K562 (cell line): ENCODE measurements around the gene SLC1A3. TPM values are rescaled to one million over a fixed set of nuclear protein-coding genes. Genes with fewer than 3 reads are reported as not detected.
A peak's percentile ranks its signal among the peaks of the same experiment; 100 is the strongest.

ENCODE experiments used
- ATAC-seq: fragments of 200-7000 bp; cut with Tn5 transposase; 3 replicates; pipeline ENCODE4 v1.9.1; 2020; ENCODE audit warnings: moderate library complexity
- BruUV-seq: library from RNA; stranded (reverse); fragments of 400-500 nt; replicated peaks from 2 replicates; lab custom pipeline; 2021; lab: Mats Ljungman, UMichigan
- CTCF ChIA-PET: fragments of 300-600 bp; formaldehyde crosslinking; extraction: SDS; loops from one replicate; lab custom pipeline; 2021; ENCODE audit warnings: low intra/inter-chr PET ratio; lab: Yijun Ruan, JAX
- POLR2A ChIA-PET: fragments of 300-600, 350-650 bp; sonication (Branson Sonifier 250); formaldehyde crosslinking; extraction: SDS; loops from one replicate; lab custom pipeline; 2021; ENCODE audit warnings: antibody characterized with exemption, inconsistent platforms; lab: Yijun Ruan, JAX
- DNase-seq, 4 experiments: peaks; one replicate each; pipeline versions ENCODE4 v3.0.0 to v3.0.0-alpha.2; 2011 to 2018; ENCODE audit warnings: low spot score in 3 of 4, mixed read lengths in 3 of 4; ENCODE audit errors: extremely low read depth in 1 of 4
- FAIRE-seq: peaks from 2 replicates; lab custom pipeline; 2011; peaks lifted over from hg19 to GRCh38; lab: Jason Lieb, UNC
- H2AFZ ChIP-seq: 2 replicates; pipeline ENCODE4 v1.6.0; 2011; ENCODE audit warnings: low read depth, low read length, control low read depth, inconsistent platforms
- H3K27ac ChIP-seq: fragments of 200-600 bp; 3 replicates; pipeline ENCODE4 v1.8.0; 2011; ENCODE audit warnings: low read depth, mild to moderate bottlenecking, control low read depth, inconsistent platforms, low read length, moderate library complexity, mixed read lengths; ENCODE audit errors: extremely low read depth
- H3K27me3 ChIP-seq, 2 experiments: fragments of 300-600 bp in 1 of 2; 2 replicates in 1 of 2; 3 replicates in 1 of 2; pipeline versions ENCODE4 v1.6.0 to v1.8.0; 2011; ENCODE audit warnings: inconsistent platforms in 2 of 2, low read length in 2 of 2, mild to moderate bottlenecking in 1 of 2, mixed read lengths in 1 of 2, moderate library complexity in 1 of 2; ENCODE audit not compliant: control insufficient read depth in 2 of 2, insufficient read depth in 2 of 2
- H3K36me3 ChIP-seq: fragments of 300-600 bp; 3 replicates; pipeline ENCODE4 v1.8.0; 2011; ENCODE audit warnings: mild to moderate bottlenecking, low read length, inconsistent platforms; ENCODE audit not compliant: control insufficient read depth, insufficient read depth
- H3K4me1 ChIP-seq, 2 experiments: fragments of 200-600 bp in 1 of 2; replicated peaks in 1 of 2; 2 replicates in 1 of 2; 3 replicates in 1 of 2; pipeline versions ENCODE4 v1.5.1 to v1.8.0; 2011; ENCODE audit warnings: inconsistent platforms in 2 of 2, low read length in 2 of 2, mild to moderate bottlenecking in 1 of 2, mixed read lengths in 1 of 2, moderate library complexity in 1 of 2; ENCODE audit not compliant: control insufficient read depth in 2 of 2, insufficient read depth in 2 of 2
- H3K4me2 ChIP-seq: 2 replicates; pipeline ENCODE4 v1.6.1; 2011; ENCODE audit warnings: low read length, control low read depth, inconsistent platforms, mixed read lengths; ENCODE audit not compliant: insufficient read depth
- H3K4me3 ChIP-seq: fragments of 200-600 bp; sonication (generic), shearing (Covaris generic); 2 replicates; pipeline ENCODE4 v1.5.1; 2016; ENCODE audit warnings: control low read depth, inconsistent platforms
- H3K79me2 ChIP-seq: fragments of 200-600 bp; 3 replicates; pipeline ENCODE4 v1.8.0; 2011; ENCODE audit warnings: low read length, inconsistent platforms; ENCODE audit not compliant: control insufficient read depth, insufficient read depth
- H3K9ac ChIP-seq, 2 experiments: 2 replicates each; pipeline versions ENCODE4 v1.6.0 to v1.6.1; 2011; ENCODE audit warnings: low read depth in 2 of 2, low read length in 2 of 2, control low read depth in 1 of 2, inconsistent platforms in 1 of 2, mild to moderate bottlenecking in 1 of 2, mixed read lengths in 1 of 2; ENCODE audit not compliant: insufficient read depth in 1 of 2
- H3K9me1 ChIP-seq: one replicate; pipeline ENCODE4 v1.6.0; 2011; ENCODE audit warnings: inconsistent platforms, mild to moderate bottlenecking, low read length, moderate library complexity; ENCODE audit not compliant: control insufficient read depth, insufficient read depth
- H3K9me3 ChIP-seq: replicated peaks from 2 replicates; pipeline ENCODE4 v1.5.1; 2011; ENCODE audit warnings: low read depth, low read length, inconsistent platforms; ENCODE audit not compliant: control insufficient read depth, insufficient read depth
- H4K20me1 ChIP-seq: replicated peaks from 2 replicates; pipeline ENCODE4 v1.6.1; 2011; ENCODE audit warnings: low read length, inconsistent platforms, mixed read lengths; ENCODE audit not compliant: control insufficient read depth, insufficient read depth
- BMI1 ChIP-seq: fragments of 150-350 bp; IDR thresholded peaks from 2 replicates; pipeline ENCODE4 v1.6.1; 2014; ENCODE audit warnings: low read length
- CTCF ChIP-seq, 3 experiments: IDR thresholded peaks in 2 of 3; conservative IDR thresholded peaks in 1 of 3; 2 replicates each; pipeline ENCODE4 v1.5.1; 2011 to 2012; ENCODE audit warnings: low read length in 3 of 3, mild to moderate bottlenecking in 3 of 3, control low read depth in 2 of 3, improper control_type of control experiment in 1 of 3, inconsistent platforms in 1 of 3, low read depth in 1 of 3, mixed read lengths in 1 of 3, moderate library complexity in 1 of 3; ENCODE audit not compliant: insufficient read depth in 2 of 3
- ELF1 ChIP-seq: fragments of 200-800 bp; sonication (Bioruptor generic); IDR thresholded peaks from 2 replicates; pipeline ENCODE4 v1.6.1; 2016; ENCODE audit warnings: missing genetic modification characterization, missing compliant biosample characterization
- JUND ChIP-seq, 2 experiments: IDR thresholded peaks; 2 replicates in 1 of 2; 3 replicates in 1 of 2; pipeline ENCODE4 v1.6.1; 2011; ENCODE audit warnings: borderline replicate concordance in 2 of 2, low read depth in 2 of 2, low read length in 2 of 2, improper control_type of control experiment in 1 of 2, missing biosample characterization in 1 of 2, missing genetic modification characterization in 1 of 2, missing genetic modification reagents in 1 of 2
- MTA2 ChIP-seq: fragments of 450-650 bp; IDR thresholded peaks from 2 replicates; pipeline ENCODE4 v1.6.1; 2016; ENCODE audit warnings: low read depth
- NR2C1 ChIP-seq, 2 experiments: fragments of 450-650 bp; IDR thresholded peaks; 2 replicates each; pipeline ENCODE4 v1.6.1; 2017; ENCODE audit warnings: mild to moderate bottlenecking in 2 of 2, antibody characterized with exemption in 1 of 2, inconsistent platforms in 1 of 2, missing compliant biosample characterization in 1 of 2, missing genetic modification characterization in 1 of 2
- REST ChIP-seq, 2 experiments: fragments of 450-650 bp; formaldehyde crosslinking in 1 of 2; IDR thresholded peaks; 2 replicates each; pipeline versions ENCODE4 v1.4.0 to v1.6.1; 2014 to 2020; ENCODE audit warnings: mild to moderate bottlenecking in 2 of 2, borderline replicate concordance in 1 of 2, low read depth in 1 of 2
- RNF2 ChIP-seq: sonication (generic); IDR thresholded peaks from 2 replicates; pipeline ENCODE4 v1.6.1; 2016
- ZNF445 ChIP-seq: fragments of 250-450 bp; sonication (Bioruptor Pico); IDR thresholded peaks from 2 replicates; pipeline ENCODE4 v1.4.0; 2020; ENCODE audit warnings: low read depth, mild to moderate bottlenecking, moderate library complexity
- WGBS: fragments of 100-300 bp; shearing (Covaris generic); methylation state at CpG from one replicate; pipeline ENCODE4 v1.1.6; 2016; ENCODE audit warnings: low coverage, mixed read lengths; ENCODE audit not compliant: insufficient coverage; ENCODE audit errors: missing lambda C conversion rate; 5-methylcytosine and 5-hydroxymethylcytosine counted together
- in situ Hi-C: fragments of 300-500 bp; cut with MboI; formaldehyde crosslinking; loops from 4 replicates; pipeline ENCODE4 v1.15.0; 2018; ENCODE audit warnings: inconsistent platforms, mixed read lengths
- intact Hi-C: fragments of 100-400 bp; cut with micrococcal nuclease; formaldehyde crosslinking; loops from 2 replicates; pipeline ENCODE4 v1.14.2; 2022
- polyA plus RNA-seq, 8 experiments: library from polyadenylated mRNA; depleted of rRNA in 4 of 8; stranded (reverse) in 5 of 8; unstranded in 3 of 8; fragments of >200 nt; fragmentation: Nextera tagmentation in 2 of 8; fragmentation: Illumina TruSeq in 1 of 8; extraction: Ambion mirVana in 2 of 8; extraction: Trizol in 1 of 8; gene quantifications; 2 replicates each; pipeline versions ENCODE4 v1.2.1 to v1.2.3, GENCODE V29; 2011 to 2014; ENCODE audit warnings: inconsistent platforms in 1 of 8, missing spikeins in 1 of 8
- total RNA-seq, 7 experiments: library from RNA; depleted of rRNA in 6 of 7; stranded (reverse); fragments of >200 nt in 6 of 7; fragmentation: Illumina TruSeq in 2 of 7; extraction: Trizol in 2 of 7; gene quantifications; 2 replicates each; pipeline versions ENCODE4 v1.2.1 to v1.2.3, GENCODE V29; 2011 to 2021; ENCODE audit warnings: low replicate concordance in 1 of 7

Gene SLC1A3
- total and polyA plus RNA-seq, 9 of the 15 experiments (the other 6 are each of a cell fraction or from before 2014, with no cell fraction given), result 0.13 TPM; not detected in 8

- ChIA-PET CTCF (interaction anchor here (0.7 to 2.6 kb wide), 6 partner anchors 10 to 484 kb away, joined by 3 to 12 read pairs (median 4); no protein-coding TSS in a partner anchor), POLR2A (interaction anchor here (3.4 kb wide), 1 partner anchor 11 kb away, joined by 13 read pairs; no protein-coding TSS in a partner anchor)
- in situ Hi-C loops (loop anchor here (25.0 kb wide), 1 partner anchor 1458 kb away; no protein-coding TSS in a partner anchor), intact Hi-C loops (no loop called here)
- Histone ChIP-seq H2AFZ (no peak overlapping the region), H3K4me2 (no peak overlapping the region), H3K4me1 (no peaks in the 10 kb centered on the region; a peak in 1 of 5 replicates), H3K27me3 (peaks cover 8 to 11% of the 10 kb centered on the region in 2 experiments; a peak in 4 of 5 replicates), H3K36me3 (no peaks in the 10 kb centered on the region), H3K27ac (no peak overlapping the region), H4K20me1 (no peaks in the 10 kb centered on the region), H3K9me3 (no peaks in the 10 kb centered on the region), H3K4me3 (no peak overlapping the region), H3K79me2 (no peaks in the 10 kb centered on the region), H3K9me1 (no peaks in the 10 kb centered on the region), H3K9ac (no peak overlapping the region)
- ATAC-seq (peak; percentile 83), DNase-seq (peak; percentile 57 to 79 (median 71)), FAIRE-seq (peak; percentile 90)
- WGBS, result 6% methylated on average over 6 of the region's 6 CpGs
- no TSS peak for BruUV-seq
- TF ChIP-seq REST (IDR thresholded peaks at IDR 0.05; ENCODE audit: borderline replicate concordance), result peak; percentile 53; the same call in 1 of the 2 replicates
- no peak for TF ChIP-seq REST (CRISPR knock-in tag; IDR thresholded peaks at IDR 0.05; ENCODE audit: low read depth)
- no peak for TF ChIP-seq NR2C1 (IDR thresholded peaks at IDR 0.05)
- TF ChIP-seq NR2C1 (tag; IDR thresholded peaks at IDR 0.05), result no peak
- peak; percentile 65 to 75 (median 71); a peak in 5 of 6 replicates for TF ChIP-seq CTCF (IDR thresholded peaks at IDR 0.05 in 2 of 3, conservative IDR thresholded peaks at IDR 0.05 in 1 of 3; ENCODE audit: insufficient read depth in 2 of 3, low read depth in 1 of 3, low read length in 3 of 3)
- TF ChIP-seq MTA2, result no peak
- no peak for TF ChIP-seq ZNF445
- TF ChIP-seq BMI1, result peak; percentile 76
- 0 out of 2 replicates have a peak, but pooled peaks have one; percentile 26 for TF ChIP-seq ELF1 (tag)
- TF ChIP-seq JUND (IDR thresholded peaks at IDR 0.05; ENCODE audit: borderline replicate concordance, low read depth, low read length), result peak; percentile 51; the same call in 1 of the 2 replicates
- TF ChIP-seq JUND (tag; IDR thresholded peaks at IDR 0.05; ENCODE audit: borderline replicate concordance, low read depth, low read length), result no peak; the same call in 2 of the 3 replicates
- 0 out of 2 replicates have a peak, but pooled peaks have one; percentile 30 for TF ChIP-seq RNF2
These were observed 122.5 kb downstream of the SLC1A3 start for GRCh38 chr5:36728697-36729543.
